ENCODE measurements around the gene AMBRA1. TPM values are rescaled to one million over a fixed set of nuclear protein-coding genes. Genes with fewer than 3 reads are reported as not detected.

AMBRA1 gene
- total and polyA plus RNA-seq, 2 donors (not counting 3 experiments of a cell fraction or from before 2014, with no cell fraction given): 18.4 to 32.4 TPM

GRCh38 chr11:46499821-46500220 lies 94.0 kb downstream of the AMBRA1 start:
- no peak overlapping the region for H2AFZ ChIP-seq (ENCODE audit: low read depth, low read length)
- no peaks in the 10 kb centered on the region for H3K4me1 ChIP-seq (ENCODE audit: control insufficient read depth, extremely low read depth, insufficient read depth, low read length)
- DNase-seq (ENCODE audit: low read depth, low spot score) (no peak), FAIRE-seq (no peak)
- no peak overlapping the region for H3K4me2 ChIP-seq (ENCODE audit: insufficient read depth, low read length)
- dilution Hi-C loops (cut with MboI; ENCODE audit: extremely low pct_ligation_motif_present, low sequenced_read_pairs) (no loop called here), intact Hi-C loops (cut with micrococcal nuclease) (no loop called here)
- no peak overlapping the region for H3K4me3 ChIP-seq (replicated peaks in 1 of 3; ENCODE audit: insufficient read depth in 1 of 3, low read depth in 1 of 3, low read length in 3 of 3)
- no peaks in the 10 kb centered on the region for H3K27me3 ChIP-seq (ENCODE audit: control insufficient read depth in 2 of 2, insufficient read depth in 2 of 2, low read length in 2 of 2)
- CTCF ChIA-PET: interaction anchor here (1.2 to 4.1 kb wide), 3 partner anchors 10 to 29 kb away, joined by 4 to 26 read pairs (median 20); no protein-coding TSS in a partner anchor
- H3K9ac ChIP-seq (replicated peaks; ENCODE audit: extremely low read depth, insufficient read depth, low read length): no peak overlapping the region
- POLR2A ChIA-PET: no interaction called here
- peaks cover 0 to 3% of the 10 kb centered on the region in 2 experiments for H3K36me3 ChIP-seq (ENCODE audit: control insufficient read depth in 2 of 2, extremely low read depth in 1 of 2, insufficient read depth in 2 of 2, low read length in 2 of 2)
- no peaks in the 10 kb centered on the region for H3K79me2 ChIP-seq (ENCODE audit: control insufficient read depth, insufficient read depth, low read length)
- H3K9me1 ChIP-seq (replicated peaks; ENCODE audit: control insufficient read depth, extremely low read depth, insufficient read depth, low read length): no peaks in the 10 kb centered on the region
- no peak overlapping the region for H3K27ac ChIP-seq (ENCODE audit: insufficient read depth, low read depth, low read length)
- TF ChIP-seq EZH2 (IDR thresholded peaks at IDR 0.05; ENCODE audit: borderline replicate concordance, low read depth, low read length, severe bottlenecking): no peak
- TF ChIP-seq MYC (IDR thresholded peaks at IDR 0.05; ENCODE audit: low read depth, low read length): no peak
- no peak for TF ChIP-seq MAX (IDR thresholded peaks at IDR 0.05; ENCODE audit: insufficient read depth, insufficient read length)
- TF ChIP-seq POLR2A (IDR thresholded peaks at IDR 0.05; ENCODE audit: low read depth, low read length): no peak
- TF ChIP-seq POLR2AphosphoS5 (IDR thresholded peaks at IDR 0.05; ENCODE audit: insufficient read depth, low read depth, low read length): no peak
- no peak for TF ChIP-seq FOS (IDR thresholded peaks at IDR 0.05; ENCODE audit: borderline replicate concordance, insufficient read depth, low read length)
- TF ChIP-seq GATA2 (IDR thresholded peaks at IDR 0.05; ENCODE audit: insufficient read depth, insufficient read length, low read depth, low read length): no peak
- TF ChIP-seq JUN (IDR thresholded peaks at IDR 0.05; ENCODE audit: borderline replicate concordance, insufficient read depth, insufficient read length, low read depth): no peak
- TF ChIP-seq CTCF (IDR thresholded peaks at IDR 0.05; ENCODE audit: extremely low read depth in 1 of 2, insufficient read depth in 1 of 2, low read depth in 1 of 2, low read length in 2 of 2): no peak
- no peaks in the 10 kb centered on the region for H3K9me3 ChIP-seq (replicated peaks; ENCODE audit: control insufficient read depth, insufficient read depth, low read length)
- no peaks in the 10 kb centered on the region for H4K20me1 ChIP-seq (replicated peaks; ENCODE audit: control insufficient read depth, extremely low read depth, insufficient read depth, low read length)
- no TSS peak for BruUV-seq (replicated peaks)
